Endometrial microvascular endothelial cells (primary cell): Measurements from ENCODE around the gene MTCL1. TPM values are rescaled to one million over a fixed set of nuclear protein-coding genes. Genes with fewer than 3 reads are reported as not detected.

Experiments used
- in situ Hi-C: cut with HindIII; loops from 2 replicates; pipeline ENCODE4 v1.10.0; 2017; ENCODE audit warnings: low sequenced_read_pairs, low pct_unique_long_range_greater_than_20kb; ENCODE audit errors: inconsistent ontology term
- total RNA-seq: library from RNA; depleted of rRNA; stranded (reverse); fragments of >200 nt; gene quantifications from one replicate; pipeline ENCODE4 v1.2.3, GENCODE V29; 2015; ENCODE audit errors: inconsistent ontology term

The MTCL1 gene
- total RNA-seq, 1 donor from 2014 or later, result 28.2 TPM

- in situ Hi-C loops, result no loop called here
Observed at GRCh38 chr18:8831531-8831930, 126.2 kb downstream of the MTCL1 start.

- in situ Hi-C loops, result no loop called here
Observed at GRCh38 chr18:8833480-8833879, 128.1 kb downstream of the MTCL1 start.

GRCh38 chr18:8834881-8835280 is 129.5 kb downstream of the MTCL1 start:
- in situ Hi-C loops, result no loop called here

GRCh38 chr18:8835521-8835953 is 130.2 kb downstream of the MTCL1 start:
- in situ Hi-C loops, result no loop called here

- in situ Hi-C loops, result no loop called here
Observed at GRCh38 chr18:8839281-8839680, 133.9 kb downstream of the MTCL1 start.

GRCh38 chr18:8841781-8842485 is 136.6 kb downstream of the MTCL1 start:
- in situ Hi-C loops, result no loop called here

- in situ Hi-C loops, result no loop called here
Observed at GRCh38 chr18:8842506-8842905, 137.2 kb downstream of the MTCL1 start.

GRCh38 chr18:8843005-8843404 is 137.6 kb downstream of the MTCL1 start:
- in situ Hi-C loops, result no loop called here

- in situ Hi-C loops, result no loop called here
Observed at GRCh38 chr18:8844721-8845148, 139.4 kb downstream of the MTCL1 start.

GRCh38 chr18:8845506-8845905 is 140.2 kb downstream of the MTCL1 start:
- in situ Hi-C loops, result no loop called here

GRCh38 chr18:8847066-8847755 is 141.9 kb downstream of the MTCL1 start:
- in situ Hi-C loops, result no loop called here

GRCh38 chr18:8847900-8848299 is 142.5 kb downstream of the MTCL1 start:
- in situ Hi-C loops, result no loop called here

GRCh38 chr18:8848541-8848940 is 143.2 kb downstream of the MTCL1 start:
- in situ Hi-C loops, result no loop called here

GRCh38 chr18:8849696-8850095 is 144.3 kb downstream of the MTCL1 start:
- in situ Hi-C loops, result no loop called here

GRCh38 chr18:8851659-8852058 is 146.3 kb downstream of the MTCL1 start:
- in situ Hi-C loops, result no loop called here

GRCh38 chr18:8854550-8854949 is 149.2 kb downstream of the MTCL1 start:
- in situ Hi-C loops, result no loop called here

- in situ Hi-C loops, result no loop called here
Observed at GRCh38 chr18:8854962-8855361, 149.6 kb downstream of the MTCL1 start.

GRCh38 chr18:8856212-8856611 is 150.9 kb downstream of the MTCL1 start:
- in situ Hi-C loops, result no loop called here

GRCh38 chr18:8856769-8857393 is 151.5 kb downstream of the MTCL1 start:
- in situ Hi-C loops, result no loop called here

GRCh38 chr18:8857806-8858205 is 152.4 kb downstream of the MTCL1 start:
- in situ Hi-C loops, result no loop called here
